Cardiac ventricle fibroblast (primary cell): ENCODE measurements around the gene IGFLR1. TPM values are rescaled to one million over a fixed set of nuclear protein-coding genes. Genes with fewer than 3 reads are reported as not detected.

ENCODE experiments used
- total RNA-seq: library from RNA; depleted of rRNA; stranded (reverse); fragments of >200 nt; gene quantifications from 2 replicates; pipeline ENCODE4 v1.2.3, GENCODE V29; 2015

Gene IGFLR1
- 0.37 and 9.8 TPM in 2 replicates for total RNA-seq

GRCh38 chr19:35742121-35742724 lies at the start of gene IGFLR1:
TSS of gene IGFLR1 (minus strand) at chr19:35742452. CDS start at chr19:35741180, 1,272 bp downstream.

GRCh38 chr19:35775298-35776101 lies 33.2 kb upstream of the IGFLR1 start, which contains the start of gene ARHGAP33:
TSS of gene ARHGAP33 (plus strand) at chr19:35775564. CDS start at chr19:35775659, 95 bp downstream.

GRCh38 chr19:35757749-35758608 lies 15.7 kb upstream of the IGFLR1 start, which contains the start of gene PROSER3:
TSS of gene PROSER3 (plus strand) at chr19:35758176. CDS start at chr19:35758216, 40 bp downstream.

GRCh38 chr19:35756377-35757230 lies 14.4 kb upstream of the IGFLR1 start, which contains the start of gene HSPB6:
TSS of gene HSPB6 (minus strand) at chr19:35757029. CDS start at chr19:35757008, 21 bp downstream.

GRCh38 chr19:35748106-35749020 lies 6.1 kb upstream of the IGFLR1 start, which contains the start of gene LIN37:
TSS of gene LIN37 (plus strand) at chr19:35748576. CDS start at chr19:35748725, 149 bp downstream.

GRCh38 chr19:35745328-35746086 lies 3.3 kb upstream of the IGFLR1 start, which contains the start of the genes PSENEN and U2AF1L4:
TSS of gene PSENEN (plus strand) at chr19:35745651. CDS start at chr19:35745931, 280 bp downstream.
TSS of gene U2AF1L4 (minus strand) at chr19:35745418. CDS start at chr19:35745391, 27 bp downstream.

GRCh38 chr19:35717665-35718344 lies 24.4 kb downstream of the IGFLR1 start, which contains the start of gene KMT2B:
TSS of gene KMT2B (plus strand) at chr19:35718003. CDS start at chr19:35718019, 16 bp downstream.

GRCh38 chr19:35704218-35704617 lies 38.0 kb downstream of the IGFLR1 start, which contains the start of gene ZBTB32:
TSS of gene ZBTB32 (plus strand) at chr19:35704558. CDS start at chr19:35714627, 10,069 bp downstream.

Other genes starting within 250 kb of the IGFLR1 start
- 9.1 and 10.6 TPM in 2 replicates for gene DMKN, start 228.8 kb downstream of the IGFLR1 start, total RNA-seq
- 22.7 and 28.3 TPM in 2 replicates for gene SBSN, start 214.1 kb downstream of the IGFLR1 start, total RNA-seq
- gene GAPDHS, start 209.0 kb downstream of the IGFLR1 start, total RNA-seq: not detected in 2 replicates
- gene TMEM147, start 196.8 kb downstream of the IGFLR1 start, total RNA-seq: 60.7 and 79.1 TPM in 2 replicates
- gene ATP4A, start 178.8 kb downstream of the IGFLR1 start, total RNA-seq: not detected in 2 replicates
- not detected in 2 replicates for gene PMIS2, start 156.3 kb downstream of the IGFLR1 start, total RNA-seq
- gene HAUS5, start 129.7 kb downstream of the IGFLR1 start, total RNA-seq: 2.8 and 3.6 TPM in 2 replicates
- 59.5 and 62.7 TPM in 2 replicates for gene RBM42, start 113.4 kb downstream of the IGFLR1 start, total RNA-seq
- gene ETV2, start 100.7 kb downstream of the IGFLR1 start, total RNA-seq: 0.88 and 1.2 TPM in 2 replicates
- gene COX6B1, start 94.1 kb downstream of the IGFLR1 start, total RNA-seq: 457 and 613 TPM in 2 replicates
- 0.24 TPM in 1 of 2 replicates, not detected in the other for gene UPK1A, start 75.9 kb downstream of the IGFLR1 start, total RNA-seq
- gene ZBTB32, start 37.9 kb downstream of the IGFLR1 start, total RNA-seq: not detected in 2 replicates
- gene KMT2B, start 24.4 kb downstream of the IGFLR1 start, total RNA-seq: 12.6 and 13.1 TPM in 2 replicates
- 2.0 and 4.4 TPM in 2 replicates for gene U2AF1L4, start 3.0 kb upstream of the IGFLR1 start, total RNA-seq
- gene PSENEN, start 3.2 kb upstream of the IGFLR1 start, total RNA-seq: 33.8 and 46.2 TPM in 2 replicates
- 8.1 and 9.4 TPM in 2 replicates for gene LIN37, start 6.1 kb upstream of the IGFLR1 start, total RNA-seq
- gene HSPB6, start 14.6 kb upstream of the IGFLR1 start, total RNA-seq: 140 and 169 TPM in 2 replicates
- 6.1 and 6.7 TPM in 2 replicates for gene PROSER3, start 15.7 kb upstream of the IGFLR1 start, total RNA-seq
- 0.44 and 2.0 TPM in 2 replicates for gene ARHGAP33, start 33.1 kb upstream of the IGFLR1 start, total RNA-seq
- gene PRODH2, start 70.4 kb upstream of the IGFLR1 start, total RNA-seq: not detected in 2 replicates
- gene NPHS1, start 110.1 kb upstream of the IGFLR1 start, total RNA-seq: not detected in 2 replicates
- 0.19 TPM in 1 of 2 replicates, not detected in the other for gene KIRREL2, start 114.5 kb upstream of the IGFLR1 start, total RNA-seq
- 4.4 and 5.5 TPM in 2 replicates for gene APLP1, start 126.1 kb upstream of the IGFLR1 start, total RNA-seq
- gene NFKBID, start 158.1 kb upstream of the IGFLR1 start, total RNA-seq: 3.6 and 4.7 TPM in 2 replicates
- gene HCST, start 160.1 kb upstream of the IGFLR1 start, total RNA-seq: not detected in 2 replicates
- not detected in 2 replicates for gene TYROBP, start 165.8 kb upstream of the IGFLR1 start, total RNA-seq
- 15.5 and 20.4 TPM in 2 replicates for gene LRFN3, start 193.9 kb upstream of the IGFLR1 start, total RNA-seq